ENCODE results near the gene IL23R.
A peak's percentile ranks its signal among the peaks of the same experiment; 100 is the strongest.
"Not testable (repeated sequence)": the region's sequence is repeated elsewhere in the genome, so short reads cannot be mapped to it uniquely, and the experiment has no call there.

Gene IL23R

DNA sequence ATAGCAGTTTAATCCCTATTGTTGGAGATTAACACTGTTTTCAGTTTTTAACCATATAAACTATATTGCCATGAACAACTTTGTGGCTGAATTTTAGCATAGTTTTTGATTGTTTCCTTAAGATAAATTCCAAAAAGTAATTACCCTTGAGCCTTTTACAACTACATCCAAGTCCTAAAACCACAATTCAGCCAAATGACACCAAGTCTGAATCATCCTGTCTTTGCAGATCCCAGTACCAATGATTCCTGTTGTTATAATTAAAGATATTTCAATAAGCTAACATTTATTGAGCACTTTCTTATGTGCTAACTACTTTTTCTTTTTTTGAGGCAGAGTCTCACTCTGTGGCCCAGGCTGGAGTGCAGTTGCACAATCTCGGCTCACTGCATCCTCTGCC is 35.6 kb downstream of the IL23R start:
- H3K4me3 ChIP-seq (ENCODE audit: low read depth, low read length) = no peak overlapping the region
- TF ChIP-seq, protein P1, sequence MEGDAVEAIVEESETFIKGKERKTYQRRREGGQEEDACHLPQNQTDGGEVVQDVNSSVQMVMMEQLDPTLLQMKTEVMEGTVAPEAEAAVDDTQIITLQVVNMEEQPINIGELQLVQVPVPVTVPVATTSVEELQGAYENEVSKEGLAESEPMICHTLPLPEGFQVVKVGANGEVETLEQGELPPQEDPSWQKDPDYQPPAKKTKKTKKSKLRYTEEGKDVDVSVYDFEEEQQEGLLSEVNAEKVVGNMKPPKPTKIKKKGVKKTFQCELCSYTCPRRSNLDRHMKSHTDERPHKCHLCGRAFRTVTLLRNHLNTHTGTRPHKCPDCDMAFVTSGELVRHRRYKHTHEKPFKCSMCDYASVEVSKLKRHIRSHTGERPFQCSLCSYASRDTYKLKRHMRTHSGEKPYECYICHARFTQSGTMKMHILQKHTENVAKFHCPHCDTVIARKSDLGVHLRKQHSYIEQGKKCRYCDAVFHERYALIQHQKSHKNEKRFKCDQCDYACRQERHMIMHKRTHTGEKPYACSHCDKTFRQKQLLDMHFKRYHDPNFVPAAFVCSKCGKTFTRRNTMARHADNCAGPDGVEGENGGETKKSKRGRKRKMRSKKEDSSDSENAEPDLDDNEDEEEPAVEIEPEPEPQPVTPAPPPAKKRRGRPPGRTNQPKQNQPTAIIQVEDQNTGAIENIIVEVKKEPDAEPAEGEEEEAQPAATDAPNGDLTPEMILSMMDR (IDR thresholded peaks at IDR 0.05; ENCODE audit: insufficient read depth, low read depth, low read length, missing control alignments) = no peak
- no peak for DNase-seq (ENCODE audit: low read depth)

- TF ChIP-seq, protein P1 (IDR thresholded peaks at IDR 0.05; ENCODE audit: insufficient read depth, low read depth, low read length, missing control alignments) = no peak
- DNase-seq (ENCODE audit: low read depth) = no peak
Measured at GRCh38 chr1:67204298-67204980, 38.2 kb downstream of the IL23R start.

DNA sequence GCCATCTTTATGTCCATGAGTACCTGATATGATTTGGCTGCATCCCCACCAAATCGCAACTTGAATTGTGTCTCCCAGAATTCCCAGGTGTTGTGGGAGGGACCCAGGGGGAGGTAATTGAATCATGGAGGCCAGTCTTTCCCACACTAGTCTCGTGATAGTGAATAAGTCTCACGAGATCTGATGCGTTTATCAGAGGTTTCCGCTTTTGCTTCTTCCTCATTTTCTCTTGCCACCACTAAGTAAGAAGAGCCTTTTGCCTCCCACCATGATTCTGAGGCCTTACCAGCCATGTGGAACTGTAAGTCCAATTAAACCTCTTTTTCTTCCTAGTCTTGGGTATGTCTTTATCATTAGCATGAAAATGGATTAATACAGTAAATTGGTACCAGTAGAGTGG is 41.1 kb downstream of the IL23R start:
- DNase-seq (ENCODE audit: low read depth) = not testable (repeated sequence)

More at GRCh38 chr1:67204298-67204980, 38.2 kb downstream of the IL23R start:
- no peak overlapping the region for H3K4me3 ChIP-seq (ENCODE audit: low read depth, low read length)

GRCh38 chr1:67208217-67208616 is 42.0 kb downstream of the IL23R start:
- DNase-seq (ENCODE audit: low read depth) = no peak
- no peak overlapping the region for H3K4me3 ChIP-seq (ENCODE audit: low read depth, low read length)
- TF ChIP-seq, protein P1 (IDR thresholded peaks at IDR 0.05; ENCODE audit: insufficient read depth, low read depth, low read length, missing control alignments) = no peak

More for the DNA sequence above, 41.1 kb downstream of the IL23R start:
- not testable (repeated sequence) for H3K4me3 ChIP-seq (ENCODE audit: low read depth, low read length)

DNA sequence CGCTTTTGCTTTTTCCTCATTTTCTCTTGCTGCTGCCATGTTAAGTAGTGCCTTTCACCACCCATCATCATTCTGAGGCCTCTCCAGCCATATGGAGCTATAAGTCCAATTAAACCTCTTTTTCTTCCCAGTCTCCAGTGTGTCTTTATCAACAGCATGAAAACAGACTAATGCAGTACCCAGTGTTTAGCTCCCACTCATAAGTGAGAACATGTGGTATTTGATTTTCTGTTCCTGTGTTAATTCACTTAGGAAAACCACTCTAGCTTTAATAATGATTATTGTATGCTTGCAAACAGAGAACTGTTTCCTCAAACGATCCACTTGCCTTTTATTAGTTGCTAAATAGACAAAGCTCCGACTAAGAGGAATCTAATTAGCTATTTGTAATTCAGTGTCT is 43.3 kb downstream of the IL23R start:
- H3K4me3 ChIP-seq (ENCODE audit: low read depth, low read length) = no peak overlapping the region
- TF ChIP-seq, protein P1 (IDR thresholded peaks at IDR 0.05; ENCODE audit: insufficient read depth, low read depth, low read length, missing control alignments) = no peak
- no peak for DNase-seq (ENCODE audit: low read depth)

DNA sequence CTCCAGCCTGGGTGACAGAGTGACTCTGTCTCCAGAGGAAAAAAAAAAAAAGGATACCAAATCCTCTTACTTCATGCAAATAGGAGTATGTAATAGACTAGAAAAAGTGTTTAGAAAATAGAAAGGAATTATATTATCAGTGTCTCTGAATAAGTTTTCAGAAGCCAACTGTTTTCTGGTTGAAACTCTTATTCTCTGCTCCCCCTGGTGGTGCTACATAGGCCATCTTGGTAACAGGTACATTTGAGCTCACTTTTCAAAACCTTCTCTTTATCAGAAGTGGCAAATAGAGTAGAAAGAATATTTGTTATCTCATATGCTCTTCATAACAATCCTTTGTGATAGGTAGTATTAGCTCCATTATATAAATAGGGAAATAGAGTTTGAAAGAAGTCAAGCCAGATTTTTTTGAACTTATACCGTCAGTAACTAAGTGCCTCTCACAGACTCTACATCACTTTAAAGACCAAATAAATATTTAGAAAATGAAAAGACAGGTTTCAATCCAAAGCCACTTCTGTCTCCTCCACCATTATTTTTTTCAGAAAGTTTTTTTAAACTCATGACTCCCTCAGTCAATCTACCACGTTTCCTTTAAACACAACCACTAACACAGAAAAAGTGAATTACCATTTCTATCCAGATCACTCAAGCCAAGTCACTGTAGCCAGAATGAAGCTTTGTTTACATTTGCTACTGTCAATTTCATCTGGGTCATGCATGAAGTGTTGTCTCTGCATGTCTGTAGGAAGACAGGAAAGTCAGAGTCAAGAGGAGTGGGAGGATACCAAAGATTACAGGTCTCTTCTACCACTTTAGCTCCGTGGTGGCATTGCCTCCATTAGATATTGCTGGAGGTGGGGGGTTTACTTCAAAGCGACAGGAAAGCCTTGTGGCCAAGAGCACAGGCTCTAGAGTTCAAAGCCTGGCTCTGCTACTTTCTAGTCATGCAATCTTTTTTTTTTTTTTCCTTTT is 45.6 kb downstream of the IL23R start:
- TF ChIP-seq, protein P1 (IDR thresholded peaks at IDR 0.05; ENCODE audit: insufficient read depth, low read depth, low read length, missing control alignments) = peak; percentile 57
- no peak overlapping the region for H3K4me3 ChIP-seq (ENCODE audit: low read depth, low read length)
- peak; percentile 60 for DNase-seq (ENCODE audit: low read depth)

DNA sequence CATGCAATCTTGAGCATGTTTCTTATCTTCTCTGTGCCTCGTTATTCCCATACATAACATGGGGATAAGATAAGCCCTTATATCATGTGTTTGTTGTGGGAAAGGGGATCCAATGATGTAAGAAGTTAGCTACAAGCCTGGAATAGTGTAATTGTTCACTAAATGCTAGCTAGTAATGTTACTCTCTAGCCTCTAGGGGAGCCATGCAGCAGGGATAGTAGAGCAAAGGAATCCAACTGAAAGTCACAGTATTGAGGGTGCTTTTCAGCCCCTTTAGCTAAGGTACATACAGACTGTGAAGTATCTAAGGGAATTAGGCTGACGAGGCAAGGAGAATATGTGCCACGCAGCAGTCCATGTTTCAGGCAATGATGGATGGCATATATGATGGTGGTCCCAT is 46.9 kb downstream of the IL23R start:
- TF ChIP-seq, protein P1 (IDR thresholded peaks at IDR 0.05; ENCODE audit: insufficient read depth, low read depth, low read length, missing control alignments) = peak; percentile 54
- DNase-seq (ENCODE audit: low read depth) = peak; percentile 54
- no peak overlapping the region for H3K4me3 ChIP-seq (ENCODE audit: low read depth, low read length)

All from GM12865 (cell line).